NCI-H526 treated with DMSO at 0.1 percent for 48 hours (cell line): ENCODE measurements around the gene RETN.
"Not testable (repeated sequence)": the region's sequence is repeated elsewhere in the genome, so short reads cannot be mapped to it uniquely, and the experiment has no call there.

Source experiments
- DNase-seq: peaks from one replicate; lab custom pipeline; 2025; lab: John Stamatoyannopoulos, UW

The RETN gene

DNA sequence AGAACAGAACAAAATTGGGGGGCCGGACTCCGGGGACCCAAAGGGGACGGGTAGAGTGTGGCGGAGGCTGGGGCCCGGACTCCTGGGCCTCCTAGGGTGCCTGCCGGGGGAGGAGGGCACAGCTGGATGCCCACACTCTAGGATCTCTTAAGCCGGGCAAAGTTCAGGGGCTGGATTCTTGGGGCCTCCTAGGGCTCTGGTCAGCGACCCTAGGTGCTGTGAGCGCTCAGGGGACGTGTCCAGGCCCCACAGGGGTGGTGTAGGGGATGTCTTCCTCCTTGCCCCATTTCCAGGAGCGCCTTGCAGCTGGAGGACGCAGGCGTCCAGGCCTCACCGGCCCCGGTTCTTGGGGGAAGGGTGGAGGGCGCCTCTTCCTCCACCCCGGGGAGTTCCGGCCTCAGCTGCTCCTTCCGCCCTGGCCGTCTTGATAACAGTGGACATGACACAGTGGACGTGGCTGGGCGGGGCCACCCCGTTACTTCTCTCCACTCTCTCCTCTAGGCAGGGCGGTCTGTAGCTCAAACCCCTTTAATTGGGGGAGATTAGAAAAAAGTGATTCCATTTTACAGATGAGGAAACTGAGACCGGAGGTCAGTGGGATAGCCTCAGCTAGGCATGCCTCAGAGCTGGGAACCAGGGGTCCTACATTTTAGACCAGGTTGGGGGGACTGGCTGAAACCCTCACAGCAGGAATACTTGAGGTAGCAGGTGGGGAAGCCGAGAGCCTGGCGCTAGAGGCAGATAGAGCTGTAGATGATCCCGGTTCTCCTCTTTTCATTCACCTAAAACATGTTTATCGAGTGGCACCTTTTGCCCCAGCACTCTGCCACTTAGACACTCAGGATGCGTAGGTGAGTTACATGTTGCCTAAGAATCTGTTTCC lies 31.2 kb upstream of the RETN start:
- DNase-seq: no peak

DNA sequence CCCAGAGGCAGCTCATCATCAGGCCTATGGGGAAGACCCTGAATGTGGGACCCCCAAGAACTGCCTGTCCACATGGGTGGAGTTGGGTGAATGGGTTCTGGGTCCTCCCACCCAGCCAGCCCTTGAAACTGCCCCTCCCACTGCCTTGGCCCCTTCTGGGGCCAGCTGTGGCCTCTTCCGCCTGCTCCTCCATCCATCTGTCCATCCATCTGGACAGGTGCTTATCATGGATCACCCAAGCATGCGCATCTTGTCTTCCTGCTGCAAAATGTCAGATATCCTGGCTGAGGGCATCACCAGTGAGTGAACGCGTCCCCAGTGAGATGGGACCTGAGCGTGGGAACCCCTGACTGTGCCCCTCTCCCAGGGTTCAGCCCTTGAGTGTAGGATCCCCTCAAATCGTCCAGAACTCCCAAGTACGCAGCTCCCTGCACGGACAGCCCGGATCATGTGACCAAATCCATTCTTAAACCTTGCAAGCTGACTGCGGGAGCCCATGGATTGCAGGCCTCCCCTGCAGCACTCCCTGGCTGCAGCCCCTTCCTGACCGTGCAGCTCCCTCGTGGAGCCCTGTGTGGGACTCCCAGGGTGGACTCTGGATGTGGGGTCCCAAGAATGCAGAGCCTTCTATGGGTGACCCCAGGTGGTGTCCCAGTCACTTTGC lies 29.9 kb upstream of the RETN start:
- DNase-seq: no peak

DNA sequence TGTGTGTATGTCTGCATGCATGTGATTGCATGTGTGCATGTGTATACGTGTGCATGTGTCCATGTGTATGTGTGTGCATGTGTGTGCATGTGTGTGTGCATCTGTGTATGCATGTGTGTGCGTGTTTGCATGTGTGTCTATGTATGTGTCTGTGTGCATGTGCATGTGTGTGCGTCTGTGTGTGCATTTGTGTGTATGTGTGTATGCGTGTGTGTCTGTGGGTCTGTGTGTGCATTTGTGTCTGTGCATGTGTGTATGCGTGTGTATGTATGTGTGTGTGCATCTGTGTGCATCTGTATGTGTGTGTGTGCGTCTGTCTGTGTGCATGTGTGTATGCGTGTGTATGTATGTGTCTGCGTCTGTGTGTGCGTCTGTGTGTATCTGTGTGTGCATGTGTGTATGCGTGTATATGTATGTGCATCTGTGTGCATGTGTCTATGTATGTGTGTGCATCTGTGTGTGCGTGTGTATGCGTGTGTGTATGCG lies 28.9 kb upstream of the RETN start:
- DNase-seq: no peak

DNA sequence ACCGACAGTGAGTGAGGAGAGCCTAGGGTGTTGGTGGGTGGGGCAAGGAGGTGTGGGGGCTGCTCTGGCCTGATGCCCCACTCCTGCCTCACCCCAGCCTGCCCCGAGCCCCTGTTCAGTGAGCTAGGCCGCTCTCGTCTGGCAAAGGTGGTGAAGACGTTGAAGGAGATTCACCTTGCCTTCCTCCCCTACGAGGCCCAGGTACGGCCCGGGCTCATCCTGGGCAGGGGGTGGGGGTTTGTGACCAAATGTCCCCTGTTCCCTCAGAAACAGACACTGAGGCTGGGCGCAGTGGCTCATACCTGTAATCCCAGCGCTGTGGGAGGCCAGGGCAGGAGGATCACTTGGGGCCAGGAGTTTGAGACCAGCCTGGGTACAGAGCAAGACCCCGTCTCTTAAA lies 28.0 kb upstream of the RETN start:
- no peak for DNase-seq

DNA sequence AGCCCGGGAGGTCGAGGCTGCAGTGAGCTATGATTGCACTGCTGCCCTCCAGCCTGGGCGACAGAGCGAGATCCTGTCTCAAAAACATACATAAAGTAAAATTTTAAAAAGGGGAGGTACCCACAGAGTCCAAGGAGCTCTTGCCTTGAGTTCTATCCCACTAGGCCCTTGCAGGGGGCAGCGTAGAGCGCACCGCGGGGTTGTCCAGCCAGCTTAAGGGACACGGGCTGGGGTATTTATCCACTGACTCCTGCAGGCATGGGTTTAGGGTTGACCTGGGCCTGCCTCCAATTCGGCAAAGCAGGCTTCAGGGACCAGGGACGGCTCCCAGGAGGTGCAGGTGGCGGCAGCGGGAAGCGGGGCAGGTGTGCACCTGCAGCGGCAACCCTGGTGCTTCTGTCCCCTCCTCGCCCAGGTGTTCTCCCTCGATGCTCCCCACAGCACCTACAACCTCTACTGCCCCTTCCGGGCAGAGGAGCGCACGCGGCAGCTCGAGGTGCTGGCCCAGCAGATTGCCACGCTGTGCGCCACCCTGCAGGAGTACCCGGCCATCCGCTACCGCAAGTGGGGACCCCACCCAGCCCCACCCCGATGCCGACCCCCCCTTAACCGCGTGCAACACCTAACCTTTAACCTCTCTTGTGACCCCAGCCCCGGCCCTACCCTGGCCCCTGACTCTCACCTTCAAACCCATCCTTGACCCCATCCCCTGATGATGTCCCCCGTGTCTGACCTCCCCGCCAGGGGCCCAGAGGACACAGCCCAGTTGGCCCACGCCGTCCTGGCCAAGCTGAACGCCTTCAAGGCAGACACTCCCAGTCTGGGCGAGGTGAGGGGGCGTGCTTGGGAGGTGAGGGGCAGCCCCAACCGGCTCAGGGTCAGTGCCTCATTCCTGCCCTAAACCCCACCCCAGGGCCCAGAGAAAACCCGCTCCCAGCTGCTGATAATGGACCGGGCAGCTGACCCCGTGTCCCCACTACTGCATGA lies 27.3 kb upstream of the RETN start:
- DNase-seq: no peak

DNA sequence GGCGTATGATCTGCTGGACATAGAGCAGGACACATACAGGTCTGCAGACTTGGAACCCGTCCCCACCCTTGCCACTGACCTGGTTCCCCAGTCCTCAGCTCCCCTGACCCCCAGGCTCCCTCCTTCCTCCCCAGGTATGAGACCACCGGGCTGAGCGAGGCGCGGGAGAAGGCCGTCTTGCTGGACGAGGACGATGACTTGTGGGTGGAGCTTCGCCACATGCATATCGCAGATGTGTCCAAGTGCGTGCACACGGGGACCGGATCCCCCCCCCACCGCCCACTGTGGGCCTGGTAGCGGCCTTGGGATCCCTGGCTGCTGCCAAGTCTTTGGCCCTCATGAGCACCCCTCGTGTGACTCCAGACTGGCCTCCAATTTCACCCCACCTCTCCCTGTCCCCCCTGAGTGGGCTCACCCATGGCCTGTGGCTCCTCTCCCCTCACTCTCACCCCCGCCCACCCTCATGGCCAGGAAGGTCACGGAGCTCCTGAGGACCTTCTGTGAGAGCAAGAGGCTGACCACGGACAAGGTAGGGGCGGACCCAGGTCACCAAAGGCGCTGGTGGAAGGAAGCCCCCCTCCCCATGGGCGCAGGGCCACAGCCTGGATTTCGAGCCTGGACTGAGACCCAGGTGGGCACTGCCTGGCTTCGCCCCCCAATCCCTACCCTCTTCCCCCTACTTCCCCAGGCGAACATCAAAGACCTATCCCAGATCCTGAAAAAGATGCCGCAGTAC lies 26.4 kb upstream of the RETN start:
- no peak for DNase-seq

DNA sequence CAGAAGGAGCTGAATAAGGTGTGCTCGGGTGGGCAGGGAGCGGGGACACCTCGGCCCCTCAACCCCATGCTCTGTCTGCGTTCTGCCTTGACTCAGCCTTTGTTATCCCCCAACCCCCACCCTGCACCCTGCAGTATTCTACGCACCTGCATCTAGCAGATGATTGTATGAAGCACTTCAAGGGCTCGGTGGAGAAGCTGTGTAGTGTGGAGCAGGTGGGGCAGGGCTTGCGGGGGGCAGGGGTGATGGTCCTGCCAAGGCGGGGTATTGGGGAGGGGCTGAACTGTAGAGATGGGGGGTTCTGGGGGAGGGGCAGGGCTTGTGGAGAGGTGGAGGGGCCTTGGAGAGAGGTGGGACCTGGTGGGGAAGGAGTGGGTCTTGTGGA lies 25.8 kb upstream of the RETN start:
- no peak for DNase-seq

DNA sequence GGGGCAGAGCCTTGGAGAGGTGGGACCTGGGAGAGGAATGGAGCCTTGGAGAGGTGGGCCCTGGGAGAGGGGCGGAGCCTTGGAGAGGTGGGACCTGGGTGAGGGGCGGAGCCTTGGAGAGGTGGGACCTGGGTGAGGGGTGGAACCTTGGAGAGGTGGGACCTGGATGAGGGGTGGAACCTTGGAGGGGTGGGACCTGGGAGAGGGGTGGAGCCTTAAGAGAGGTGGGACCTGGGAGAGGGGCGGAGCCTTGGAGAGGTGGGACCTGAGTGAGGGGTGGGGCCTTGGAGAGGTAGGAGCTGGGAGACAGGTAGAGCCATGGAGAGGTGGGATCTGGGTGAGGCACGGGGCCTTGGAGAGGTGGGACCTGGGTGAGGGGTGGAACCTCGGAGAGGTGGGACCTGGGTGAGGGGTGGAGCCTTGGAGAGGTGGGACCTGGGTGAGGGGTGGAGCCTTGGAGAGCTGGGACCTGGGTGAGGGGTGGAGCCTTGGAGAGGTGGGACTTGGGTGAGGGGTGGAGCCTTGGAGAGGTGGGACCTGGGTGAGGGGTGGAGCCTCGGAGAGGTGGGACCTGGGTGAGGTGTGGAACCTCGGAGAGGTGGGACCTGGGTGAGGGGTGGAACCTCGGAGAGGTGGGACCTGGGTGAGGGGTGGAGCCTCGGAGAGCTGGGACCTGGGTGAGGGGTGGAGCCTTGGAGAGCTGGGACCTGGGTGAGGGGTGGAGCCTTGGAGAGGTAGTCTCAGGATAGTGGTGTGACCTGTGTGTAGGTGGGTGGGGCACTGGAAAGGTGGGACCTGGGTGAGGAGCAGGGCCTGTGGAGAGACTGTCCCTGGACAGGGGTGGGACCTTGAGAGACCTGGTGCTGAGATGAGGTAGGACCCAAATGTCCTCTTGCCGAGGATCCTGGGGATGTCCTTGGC lies 25.0 kb upstream of the RETN start:
- not testable (repeated sequence) for DNase-seq

DNA sequence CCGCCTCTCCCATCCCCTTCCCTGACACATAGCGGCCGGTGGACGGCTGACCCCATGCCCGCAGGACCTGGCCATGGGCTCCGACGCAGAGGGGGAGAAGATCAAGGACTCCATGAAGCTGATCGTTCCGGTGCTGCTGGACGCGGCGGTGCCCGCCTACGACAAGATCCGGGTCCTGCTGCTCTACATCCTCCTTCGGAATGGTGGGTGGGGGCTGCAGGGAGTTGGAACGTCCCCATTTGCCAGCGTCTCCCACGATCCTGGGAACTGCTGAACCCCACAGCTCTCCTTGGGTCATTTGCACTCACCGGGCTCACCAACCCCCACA lies 24.3 kb upstream of the RETN start:
- DNase-seq: no peak

DNA sequence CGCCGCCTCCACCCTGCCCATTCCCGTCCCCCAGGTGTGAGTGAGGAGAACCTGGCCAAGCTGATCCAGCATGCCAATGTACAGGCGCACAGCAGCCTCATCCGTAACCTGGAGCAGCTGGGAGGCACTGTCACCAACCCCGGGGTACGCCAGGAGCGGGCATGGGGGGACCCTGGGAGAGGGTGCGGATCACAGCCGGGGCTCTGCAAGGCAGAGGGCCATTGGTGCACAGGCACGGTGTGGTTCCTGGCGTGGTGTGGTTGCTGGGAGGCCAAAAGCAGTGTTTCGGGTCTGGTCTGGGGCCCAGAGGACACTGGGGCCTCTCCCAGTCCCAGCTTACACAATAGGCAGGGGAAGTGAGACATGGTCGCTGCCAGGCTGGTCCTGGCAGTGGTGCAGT lies 23.7 kb upstream of the RETN start:
- DNase-seq: no peak

DNA sequence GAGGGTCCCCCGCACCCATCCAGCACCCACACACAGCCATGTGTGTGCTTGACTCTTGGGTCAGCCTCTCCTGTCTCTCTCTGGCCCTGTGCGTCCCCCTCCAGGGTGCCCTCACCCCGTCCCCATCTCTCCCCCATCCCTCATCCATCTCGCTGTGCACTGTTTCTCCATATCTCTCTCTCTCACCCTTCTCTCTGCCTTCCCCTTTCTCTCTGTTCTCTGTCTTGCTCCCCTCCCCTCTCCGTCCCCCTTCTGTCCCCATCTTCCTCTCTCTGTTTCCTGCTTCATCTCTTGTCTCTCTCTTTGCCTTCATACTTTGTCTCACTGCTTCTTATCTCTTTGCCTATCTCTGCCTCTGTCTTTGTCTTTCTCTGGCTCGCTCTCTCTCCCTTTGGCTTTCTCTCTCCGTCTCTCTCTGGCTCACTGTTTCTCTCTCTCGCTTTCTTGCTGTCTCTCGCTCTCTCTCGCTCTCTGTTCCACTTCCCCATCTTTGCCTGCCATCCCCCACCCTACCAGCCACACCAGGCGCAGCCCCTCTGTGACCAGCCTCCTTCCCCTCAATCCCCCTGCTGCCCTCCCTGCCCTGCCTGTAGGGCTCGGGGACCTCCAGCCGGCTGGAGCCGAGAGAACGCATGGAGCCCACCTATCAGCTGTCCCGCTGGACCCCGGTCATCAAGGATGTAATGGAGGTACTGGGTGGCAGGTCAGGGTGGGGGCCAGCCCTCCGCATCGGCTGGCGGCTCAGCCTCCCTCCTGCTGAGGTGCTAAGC lies 23.0 kb upstream of the RETN start:
- no peak for DNase-seq

DNA sequence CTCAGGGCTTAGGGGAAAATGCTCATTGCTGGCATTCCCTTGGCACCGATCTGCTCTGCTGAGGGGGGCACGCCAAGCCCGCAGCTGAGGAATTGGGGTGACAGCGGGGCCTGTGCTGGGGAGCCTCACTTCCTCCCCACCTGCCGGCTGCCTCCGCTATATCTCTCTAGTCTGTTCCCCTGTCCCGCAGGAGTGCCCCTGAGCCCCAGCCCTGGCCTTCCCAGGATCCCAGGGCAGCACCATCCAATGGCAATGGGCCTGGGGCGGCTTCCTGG lies 22.5 kb upstream of the RETN start:
- DNase-seq: no peak

DNA sequence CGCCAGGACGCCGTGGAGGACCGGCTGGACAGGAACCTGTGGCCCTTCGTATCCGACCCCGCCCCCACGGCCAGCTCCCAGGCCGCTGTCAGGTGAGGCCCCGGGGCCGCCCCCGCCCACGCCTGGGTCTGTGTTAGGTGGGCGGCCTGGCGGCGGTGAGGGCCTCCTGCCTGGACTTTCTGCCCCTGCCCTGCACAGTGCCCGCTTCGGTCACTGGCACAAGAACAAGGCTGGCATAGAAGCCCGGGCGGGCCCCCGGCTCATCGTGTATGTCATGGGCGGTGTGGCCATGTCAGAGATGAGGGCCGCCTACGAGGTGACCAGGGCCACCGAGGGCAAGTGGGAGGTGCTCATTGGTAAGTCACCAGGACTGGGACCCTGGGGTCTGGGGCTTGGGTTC lies 21.7 kb upstream of the RETN start:
- no peak for DNase-seq

DNA sequence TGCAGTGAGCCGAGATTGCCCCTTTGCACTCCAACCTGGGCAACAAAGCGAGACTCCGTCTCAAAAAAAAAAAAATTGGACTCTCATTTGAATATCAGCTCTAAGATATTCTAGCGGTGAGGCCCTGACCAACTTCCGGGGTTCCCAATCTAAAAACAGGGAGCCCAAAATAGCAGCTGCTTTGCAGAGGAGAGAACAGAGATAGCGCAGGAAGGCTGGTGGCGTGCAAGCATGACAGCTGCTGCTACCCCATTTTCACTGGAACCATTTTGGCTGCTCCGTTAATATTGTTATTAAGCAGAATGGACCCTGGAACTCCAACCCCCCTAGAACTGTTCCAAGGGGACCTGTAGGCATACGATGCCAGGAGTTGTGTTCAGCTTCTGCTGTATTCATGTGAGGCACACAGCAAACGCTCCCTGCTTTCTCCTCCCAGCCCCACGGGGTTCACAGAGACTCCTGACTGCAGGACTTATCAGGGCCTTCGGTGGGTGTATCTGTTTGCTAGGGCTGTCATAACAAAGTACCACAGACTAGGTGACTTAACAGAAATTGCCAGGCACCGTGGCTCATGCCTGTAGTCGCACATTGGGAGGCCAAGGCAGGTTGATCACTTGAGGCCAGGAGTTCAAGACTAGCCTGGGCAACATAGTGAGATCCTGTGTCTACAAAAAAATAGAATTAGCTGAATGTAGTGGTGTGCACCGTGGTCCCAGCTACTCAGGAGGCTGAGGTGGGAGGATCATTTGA lies 20.4 kb upstream of the RETN start:
- DNase-seq: no peak

DNA sequence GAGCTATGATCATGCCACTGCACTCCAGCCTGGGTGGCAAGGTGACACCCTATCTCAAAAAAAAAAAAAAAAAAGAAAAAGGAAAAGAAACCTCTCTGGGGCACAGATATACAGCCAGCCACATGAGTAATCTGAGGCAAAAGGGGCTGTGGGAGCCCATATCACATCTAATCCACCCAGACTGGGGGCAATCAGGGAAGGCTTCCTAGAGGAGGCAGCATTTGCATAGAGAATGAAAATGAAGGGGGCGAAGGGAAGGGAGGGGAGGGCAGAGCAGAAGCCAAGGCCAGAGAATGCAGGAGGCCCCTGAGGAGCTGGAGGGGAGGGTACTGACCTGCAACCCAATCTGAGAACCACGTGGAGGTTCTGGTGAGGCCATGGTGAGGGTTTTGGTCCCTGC lies 18.7 kb upstream of the RETN start:
- DNase-seq: no peak

DNA sequence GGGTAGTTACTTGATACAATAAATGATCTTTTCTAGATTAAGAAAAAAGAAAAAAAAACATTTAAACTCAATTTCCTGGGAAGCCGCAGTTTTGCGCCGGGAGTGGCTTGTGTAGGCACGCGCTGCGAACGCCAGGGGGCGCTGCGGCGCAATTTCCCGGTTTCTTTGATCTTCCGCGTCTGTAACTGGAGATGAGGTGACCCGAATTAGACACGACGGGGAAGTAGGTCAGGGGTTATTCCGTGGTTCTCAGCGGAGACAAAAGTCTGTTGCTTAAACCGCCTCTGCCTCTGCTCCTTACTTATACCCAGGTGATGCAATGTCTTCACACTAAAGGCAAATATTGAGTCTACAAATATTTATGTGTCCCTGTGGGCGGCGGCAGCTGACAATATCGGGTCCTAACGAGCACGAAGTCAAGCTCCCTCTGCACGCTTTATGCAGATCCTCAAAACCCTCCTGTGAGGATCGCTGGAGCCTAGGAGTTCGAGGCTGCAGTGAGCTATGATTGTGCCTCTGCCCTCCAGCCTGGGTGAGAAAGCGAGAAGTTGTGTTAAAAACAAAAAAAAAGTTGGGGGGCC lies 16.7 kb upstream of the RETN start:
- DNase-seq: peak; percentile 3

DNA sequence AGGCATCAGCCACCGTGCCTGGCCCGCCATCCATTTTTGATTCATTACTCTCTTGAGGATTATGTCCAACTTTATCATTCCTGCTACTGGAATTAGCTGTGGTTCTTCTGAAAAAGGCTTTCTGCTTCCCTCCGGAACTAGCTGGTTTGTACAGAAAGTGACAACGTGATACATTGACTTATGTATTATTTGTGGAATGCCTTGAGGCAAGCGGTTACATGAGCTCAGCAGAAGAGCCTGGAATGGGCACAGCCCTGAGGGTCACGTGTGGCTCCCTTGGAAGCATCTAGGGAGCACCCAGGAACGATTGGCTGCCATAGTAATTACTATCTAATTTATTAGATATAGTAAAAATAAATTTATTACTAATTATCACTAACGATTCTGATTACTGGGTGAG lies 14.4 kb upstream of the RETN start:
- DNase-seq: no peak

DNA sequence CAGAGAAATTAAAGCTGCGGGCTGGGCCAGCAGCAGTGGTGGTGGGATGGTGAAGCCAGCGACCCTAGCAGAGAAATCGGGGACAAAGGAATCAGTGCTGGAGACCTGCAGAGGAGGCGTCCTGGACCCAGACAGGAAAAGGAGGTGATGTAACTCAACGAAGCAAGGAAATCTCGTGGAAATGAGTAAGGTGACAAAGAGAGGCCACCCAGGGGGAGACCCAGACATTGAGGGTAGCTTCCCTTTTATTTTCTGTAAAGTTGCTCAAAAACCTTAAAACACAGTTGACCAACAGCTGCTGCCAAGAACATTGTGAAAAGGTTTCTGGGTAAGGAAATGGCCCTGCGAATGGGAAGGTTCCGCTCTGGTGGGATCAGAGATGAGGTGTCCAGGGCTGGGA lies 13.3 kb upstream of the RETN start:
- no peak for DNase-seq

DNA sequence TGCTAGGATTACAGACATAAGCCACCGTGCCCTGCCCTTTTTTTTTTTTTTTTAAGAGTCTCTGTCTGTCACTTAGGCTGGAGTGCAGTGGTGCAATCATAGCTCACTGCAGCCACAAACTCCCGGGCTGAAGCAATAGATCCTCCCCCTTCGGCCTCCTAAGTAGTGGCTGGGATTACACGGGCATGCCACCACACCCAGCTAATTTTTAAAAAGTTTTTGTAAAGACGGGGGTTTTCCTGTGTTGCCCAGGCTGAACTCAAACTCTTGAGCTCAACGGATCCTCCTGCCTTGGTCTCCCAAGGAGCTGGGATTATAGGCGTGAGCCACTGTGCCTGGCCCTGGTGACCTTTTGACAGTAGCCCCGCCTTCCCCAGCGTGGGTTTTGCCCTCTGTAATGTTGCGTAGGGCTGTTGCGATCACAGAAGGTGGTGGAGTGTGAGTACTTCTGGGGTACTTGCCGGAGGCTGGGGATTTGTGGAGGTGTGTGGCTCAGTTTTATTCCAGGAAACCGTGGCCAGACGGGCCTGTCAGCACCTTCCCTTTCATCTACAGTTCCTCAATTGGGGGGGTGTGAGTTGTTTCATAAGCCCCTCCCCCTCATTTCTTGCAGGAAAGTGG lies 11.6 kb upstream of the RETN start:
- DNase-seq: no peak
